ENCODE measurements around the gene PLIN1.

GRCh38 chr15:89673165-89673512 lies 6.0 kb downstream of the PLIN1 start:
- TF ChIP-seq CTCF (IDR thresholded peaks at IDR 0.05 in 8 of 11, conservative IDR thresholded peaks at IDR 0.05 in 3 of 11) = peak in 6 of 11 experiments; percentile 10 to 46 (median 27)
- TF ChIP-seq POLR2A (IDR thresholded peaks at IDR 0.05) = no peak
